ENCODE measurements around the gene TGFB1I1.
A peak's percentile ranks its signal among the peaks of the same experiment; 100 is the strongest.
"Not testable (repeated sequence)": the region's sequence is repeated elsewhere in the genome, so short reads cannot be mapped to it uniquely, and the experiment has no call there.

Gene TGFB1I1

GRCh38 chr16:31483081-31483480 lies 11.1 kb downstream of the TGFB1I1 start, which contains the start of gene SLC5A2:
Gene SLC5A2 (plus strand): TSS chr16:31483123. CDS start chr16:31483137, 14 bp downstream.
- H3K9ac ChIP-seq (ENCODE audit: low read depth, low read length) = no peak within 1 kb of the TSS
- no peaks in the 10 kb centered on the region for H3K36me3 ChIP-seq (ENCODE audit: insufficient read depth, low read length)
- peaks cover 8% of the 10 kb centered on the region; the same call in 1 of the 2 replicates for H3K4me1 ChIP-seq (ENCODE audit: insufficient read depth, low read length)
- no peaks in the 10 kb centered on the region for H3K9me3 ChIP-seq (ENCODE audit: control insufficient read depth, insufficient read depth, low read length)

- H3K36me3 ChIP-seq (ENCODE audit: insufficient read depth, low read length); H3K9me3 ChIP-seq (ENCODE audit: control insufficient read depth, insufficient read depth, low read length); H3K4me1 ChIP-seq (ENCODE audit: insufficient read depth, low read length); H3K9ac ChIP-seq (ENCODE audit: low read depth, low read length): not testable (repeated sequence)
Measured at GRCh38 chr16:31484048-31484447, 12.1 kb downstream of the TGFB1I1 start.

GRCh38 chr16:31484491-31485171 lies 12.7 kb downstream of the TGFB1I1 start:
- H3K36me3 ChIP-seq (ENCODE audit: insufficient read depth, low read length) = no peaks in the 10 kb centered on the region

GRCh38 chr16:31485571-31485970 lies 13.6 kb downstream of the TGFB1I1 start:
- Histone ChIP-seq H3K36me3 (ENCODE audit: insufficient read depth, low read length) (no peaks in the 10 kb centered on the region), H3K9ac (ENCODE audit: low read depth, low read length) (no peak overlapping the region), H3K4me1 (ENCODE audit: insufficient read depth, low read length) (peaks cover 8% of the 10 kb centered on the region; the same call in 1 of the 2 replicates), H3K9me3 (ENCODE audit: control insufficient read depth, insufficient read depth, low read length) (no peaks in the 10 kb centered on the region)

More at GRCh38 chr16:31484491-31485171, 12.7 kb downstream of the TGFB1I1 start:
- H3K9ac ChIP-seq (ENCODE audit: low read depth, low read length) = no peak overlapping the region
- peaks cover 8% of the 10 kb centered on the region; the same call in 1 of the 2 replicates for H3K4me1 ChIP-seq (ENCODE audit: insufficient read depth, low read length)
- no peaks in the 10 kb centered on the region for H3K9me3 ChIP-seq (ENCODE audit: control insufficient read depth, insufficient read depth, low read length)

- Histone ChIP-seq H3K36me3 (ENCODE audit: insufficient read depth, low read length) (no peaks in the 10 kb centered on the region), H3K4me1 (ENCODE audit: insufficient read depth, low read length) (peaks cover 8% of the 10 kb centered on the region; the same call in 1 of the 2 replicates), H3K9ac (ENCODE audit: low read depth, low read length) (no peak overlapping the region), H3K9me3 (ENCODE audit: control insufficient read depth, insufficient read depth, low read length) (no peaks in the 10 kb centered on the region)
Measured at GRCh38 chr16:31486045-31486444, 14.1 kb downstream of the TGFB1I1 start.

- Histone ChIP-seq H3K9me3 (ENCODE audit: control insufficient read depth, insufficient read depth, low read length) (no peaks in the 10 kb centered on the region), H3K36me3 (ENCODE audit: insufficient read depth, low read length) (no peaks in the 10 kb centered on the region), H3K4me1 (ENCODE audit: insufficient read depth, low read length) (peaks cover 8% of the 10 kb centered on the region; the same call in 1 of the 2 replicates), H3K9ac (ENCODE audit: low read depth, low read length) (peak overlapping the region; percentile 49; the same call in 1 of the 2 replicates)
Measured at GRCh38 chr16:31487071-31487719, 15.2 kb downstream of the TGFB1I1 start.

- Histone ChIP-seq H3K9ac (ENCODE audit: low read depth, low read length) (peak overlapping the region; percentile 49; the same call in 1 of the 2 replicates), H3K4me1 (ENCODE audit: insufficient read depth, low read length) (peaks cover 8% of the 10 kb centered on the region; the same call in 1 of the 2 replicates), H3K9me3 (ENCODE audit: control insufficient read depth, insufficient read depth, low read length) (no peaks in the 10 kb centered on the region), H3K36me3 (ENCODE audit: insufficient read depth, low read length) (no peaks in the 10 kb centered on the region)
Measured at GRCh38 chr16:31487720-31488467, 15.9 kb downstream of the TGFB1I1 start.

GRCh38 chr16:31488468-31489297 lies 16.7 kb downstream of the TGFB1I1 start:
- H3K4me1 ChIP-seq (ENCODE audit: insufficient read depth, low read length) = peaks cover 8% of the 10 kb centered on the region; the same call in 1 of the 2 replicates
- H3K36me3 ChIP-seq (ENCODE audit: insufficient read depth, low read length) = no peaks in the 10 kb centered on the region
- H3K9me3 ChIP-seq (ENCODE audit: control insufficient read depth, insufficient read depth, low read length) = no peaks in the 10 kb centered on the region
- H3K9ac ChIP-seq (ENCODE audit: low read depth, low read length) = peak overlapping the region; percentile 49; the same call in 1 of the 2 replicates

- Histone ChIP-seq H3K9me3 (ENCODE audit: control insufficient read depth, insufficient read depth, low read length) (no peaks in the 10 kb centered on the region), H3K4me1 (ENCODE audit: insufficient read depth, low read length) (peaks cover 8% of the 10 kb centered on the region; the same call in 1 of the 2 replicates), H3K36me3 (ENCODE audit: insufficient read depth, low read length) (no peaks in the 10 kb centered on the region), H3K9ac (ENCODE audit: low read depth, low read length) (no peak overlapping the region)
Measured at GRCh38 chr16:31489298-31489564, 17.3 kb downstream of the TGFB1I1 start.

- H3K9me3 ChIP-seq (ENCODE audit: control insufficient read depth, insufficient read depth, low read length) = no peaks in the 10 kb centered on the region
- peaks cover 2% of the 10 kb centered on the region; the same call in 1 of the 2 replicates for H3K4me1 ChIP-seq (ENCODE audit: insufficient read depth, low read length)
- H3K36me3 ChIP-seq (ENCODE audit: insufficient read depth, low read length) = no peaks in the 10 kb centered on the region
- H3K9ac ChIP-seq (ENCODE audit: low read depth, low read length) = no peak overlapping the region
Measured at GRCh38 chr16:31489616-31490584, 17.9 kb downstream of the TGFB1I1 start.

- H3K4me1 ChIP-seq (ENCODE audit: insufficient read depth, low read length) = no peaks in the 10 kb centered on the region; the same call in 1 of the 2 replicates
- no peaks in the 10 kb centered on the region for H3K36me3 ChIP-seq (ENCODE audit: insufficient read depth, low read length)
- no peak overlapping the region for H3K9ac ChIP-seq (ENCODE audit: low read depth, low read length)
- no peaks in the 10 kb centered on the region for H3K9me3 ChIP-seq (ENCODE audit: control insufficient read depth, insufficient read depth, low read length)
Measured at GRCh38 chr16:31491778-31492418, 19.9 kb downstream of the TGFB1I1 start.

GRCh38 chr16:31493506-31494125 lies 21.7 kb downstream of the TGFB1I1 start:
- Histone ChIP-seq H3K9ac (ENCODE audit: low read depth, low read length) (no peak overlapping the region), H3K36me3 (ENCODE audit: insufficient read depth, low read length) (no peaks in the 10 kb centered on the region), H3K4me1 (ENCODE audit: insufficient read depth, low read length) (no peaks in the 10 kb centered on the region), H3K9me3 (ENCODE audit: control insufficient read depth, insufficient read depth, low read length) (no peaks in the 10 kb centered on the region)
